Fibroblast of villous mesenchyme (primary cell): ENCODE measurements around the gene PAFAH1B1. TPM values are rescaled to one million over a fixed set of nuclear protein-coding genes. Genes with fewer than 3 reads are reported as not detected.

Experiments
- DNase-seq: peaks from one replicate; pipeline ENCODE4 v3.0.0-alpha.2; 2010; ENCODE audit warnings: low read depth
- H3K4me3 ChIP-seq: 2 replicates; pipeline ENCODE4 v1.5.1; 2011; ENCODE audit warnings: low read depth, mild to moderate bottlenecking, low read length
- CTCF ChIP-seq: IDR thresholded peaks from 2 replicates; pipeline ENCODE4 v1.5.1; 2012; ENCODE audit warnings: low read depth, mild to moderate bottlenecking, low read length; ENCODE audit not compliant: insufficient read depth
- total RNA-seq: library from RNA; depleted of rRNA; stranded (reverse); fragments of >200 nt; gene quantifications from 2 replicates; pipeline ENCODE4 v1.2.3, GENCODE V29; 2012

Gene PAFAH1B1
- total RNA-seq, 1 donor, result 141 TPM

GRCh38 chr17:2716649-2717048 lies 123.2 kb downstream of the PAFAH1B1 start:
- DNase-seq, result no peak
- no peak overlapping the region for H3K4me3 ChIP-seq
- no peak for TF ChIP-seq CTCF

- TF ChIP-seq CTCF, result no peak
- no peak for DNase-seq
- no peak overlapping the region for H3K4me3 ChIP-seq
These were observed 124.9 kb downstream of the PAFAH1B1 start for GRCh38 chr17:2718150-2718938.

GRCh38 chr17:2719861-2720260 lies 126.4 kb downstream of the PAFAH1B1 start:
- H3K4me3 ChIP-seq, result no peak overlapping the region
- no peak for DNase-seq
- no peak for TF ChIP-seq CTCF

GRCh38 chr17:2721603-2722002 lies 128.1 kb downstream of the PAFAH1B1 start:
- DNase-seq, result no peak
- TF ChIP-seq CTCF, result no peak
- H3K4me3 ChIP-seq, result no peak overlapping the region

GRCh38 chr17:2722611-2723010 lies 129.2 kb downstream of the PAFAH1B1 start:
- no peak for DNase-seq
- no peak overlapping the region for H3K4me3 ChIP-seq
- no peak for TF ChIP-seq CTCF

- DNase-seq, result no peak
- no peak for TF ChIP-seq CTCF
- H3K4me3 ChIP-seq, result no peak overlapping the region
These were observed 130.1 kb downstream of the PAFAH1B1 start for GRCh38 chr17:2723505-2723996.
